ENCODE measurements around the gene EMID1. TPM values are rescaled to one million over a fixed set of nuclear protein-coding genes. Genes with fewer than 3 reads are reported as not detected.
A peak's percentile ranks its signal among the peaks of the same experiment; 100 is the strongest.

EMID1 gene
- polyA plus RNA-seq, 1 donor, result 152 TPM

DNA sequence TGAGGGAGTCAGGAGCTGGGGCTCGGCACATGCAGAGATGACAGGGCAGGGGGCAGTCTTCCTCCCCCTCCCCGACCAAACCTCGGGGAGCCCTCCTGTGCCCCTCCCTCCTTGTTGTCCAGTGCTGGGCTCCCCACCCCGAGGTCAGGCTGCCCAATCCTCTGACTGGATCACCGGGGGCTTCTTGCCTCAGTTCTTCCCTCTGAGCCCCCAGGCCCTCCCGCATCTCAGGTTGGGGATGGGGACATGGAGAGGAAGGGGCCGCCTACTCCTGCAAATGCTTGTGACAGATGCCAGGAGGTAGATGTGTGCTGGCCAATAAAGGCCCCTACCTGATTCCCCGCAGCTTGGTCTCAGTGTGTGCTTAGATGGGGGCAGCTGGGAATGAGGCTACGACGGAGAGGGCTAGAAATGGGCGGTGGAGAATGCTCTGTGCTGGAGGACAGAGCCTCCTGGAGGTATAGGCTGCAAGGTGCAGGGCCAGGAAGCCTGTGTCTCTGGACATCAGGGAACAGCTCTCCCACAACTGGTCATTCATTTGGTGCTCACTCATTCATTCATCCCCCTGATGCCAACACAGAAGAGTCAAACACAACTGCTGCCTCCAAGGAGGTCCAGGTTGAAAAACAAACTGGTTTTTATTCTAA, 53.7 kb downstream of the EMID1 start:
- H3K4me1 ChIP-seq (ENCODE audit: control insufficient read depth, insufficient read depth, low read length), result no peaks in the 10 kb centered on the region
- H3K27ac ChIP-seq (ENCODE audit: low read length), result no peak overlapping the region
- no peak for DNase-seq
- peaks cover 63% of the 10 kb centered on the region for H3K36me3 ChIP-seq (ENCODE audit: control insufficient read depth, insufficient read depth, low read length)
- H3K27me3 ChIP-seq (ENCODE audit: control insufficient read depth, insufficient read depth, low read length), result no peaks in the 10 kb centered on the region
- WGBS (ENCODE audit: insufficient coverage, low lambda C conversion rate), result no CpG with 5 or more reads among the region's 11 CpGs
- H3K4me3 ChIP-seq (ENCODE audit: low read length), result no peak overlapping the region
- no peaks in the 10 kb centered on the region for H3K9me3 ChIP-seq (ENCODE audit: control insufficient read depth, low read depth, low read length)

DNA sequence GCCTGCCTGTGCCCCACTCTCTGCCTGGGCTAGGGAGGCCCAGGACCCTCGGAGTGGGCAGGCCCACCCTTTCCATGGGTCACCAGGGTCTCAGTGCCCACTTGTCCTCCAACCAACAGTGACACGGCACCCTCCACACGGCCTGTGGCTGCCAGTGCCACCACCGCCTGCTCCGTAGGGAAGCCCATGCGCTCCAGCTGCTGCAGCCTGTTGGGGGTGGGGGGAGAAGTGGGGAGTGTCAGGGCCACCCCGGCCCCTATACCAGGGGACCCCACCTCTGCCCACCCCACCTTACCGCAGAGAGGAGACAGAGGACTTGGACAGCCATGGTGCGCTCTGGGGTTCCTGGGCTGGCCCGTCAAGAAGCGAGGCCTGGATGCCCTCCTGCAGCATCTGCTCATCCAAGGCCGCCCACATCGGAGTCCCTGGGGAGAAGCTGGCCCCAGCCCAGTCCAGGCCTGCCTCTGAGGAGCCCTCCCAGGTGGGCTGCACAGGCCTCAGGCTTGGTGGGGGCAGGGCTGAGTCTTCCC, 54.4 kb downstream of the EMID1 start:
- Histone ChIP-seq H3K36me3 (ENCODE audit: control insufficient read depth, insufficient read depth, low read length) (peaks cover 58% of the 10 kb centered on the region), H3K27me3 (ENCODE audit: control insufficient read depth, insufficient read depth, low read length) (no peaks in the 10 kb centered on the region), H3K9me3 (ENCODE audit: control insufficient read depth, low read depth, low read length) (no peaks in the 10 kb centered on the region), H3K27ac (ENCODE audit: low read length) (no peak overlapping the region), H3K4me1 (ENCODE audit: control insufficient read depth, insufficient read depth, low read length) (no peaks in the 10 kb centered on the region), H3K4me3 (ENCODE audit: low read length) (no peak overlapping the region)
- DNase-seq, result no peak
- WGBS (ENCODE audit: insufficient coverage, low lambda C conversion rate), result no CpG with 5 or more reads among the region's 13 CpGs

DNA sequence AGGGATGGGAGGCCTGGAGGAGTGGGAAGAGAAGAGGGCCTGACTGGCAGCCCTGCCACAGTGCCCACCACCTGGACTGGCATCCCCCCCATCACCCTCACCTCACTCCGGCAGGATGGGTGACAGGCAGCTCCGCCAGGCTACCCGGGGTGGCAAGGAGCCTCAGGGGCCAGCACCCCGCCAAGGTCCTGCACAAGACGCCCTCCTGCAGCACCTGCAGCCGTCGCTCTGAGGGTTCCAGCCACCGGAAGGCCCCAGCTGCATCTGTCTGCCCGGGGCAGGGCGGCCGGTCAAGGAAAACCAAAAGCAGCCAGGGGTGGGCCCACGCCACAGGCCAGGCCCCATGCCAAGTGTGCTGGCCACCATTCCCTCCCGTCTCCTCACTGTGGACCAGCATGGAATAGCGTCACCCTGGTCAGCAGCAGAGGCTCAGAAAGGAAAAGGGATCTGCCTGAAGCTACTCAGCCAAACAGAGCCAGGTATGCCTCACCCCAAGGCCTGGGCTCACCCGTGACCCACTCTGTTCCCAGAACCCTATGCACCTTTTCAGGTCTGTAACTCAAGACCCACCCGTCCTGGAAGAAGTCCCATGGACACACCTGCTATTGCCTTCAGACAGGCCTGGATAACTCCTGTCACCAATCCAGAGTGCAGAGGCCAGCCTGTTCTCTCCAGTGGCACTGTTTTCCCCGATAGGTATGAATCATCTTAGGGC, 55.1 kb downstream of the EMID1 start:
- H3K4me1 ChIP-seq (ENCODE audit: control insufficient read depth, insufficient read depth, low read length), result no peaks in the 10 kb centered on the region
- no peak for DNase-seq
- no peak overlapping the region for H3K4me3 ChIP-seq (ENCODE audit: low read length)
- H3K27ac ChIP-seq (ENCODE audit: low read length), result no peak overlapping the region
- WGBS (ENCODE audit: insufficient coverage, low lambda C conversion rate), result no CpG with 5 or more reads among the region's 17 CpGs
- H3K27me3 ChIP-seq (ENCODE audit: control insufficient read depth, insufficient read depth, low read length), result no peaks in the 10 kb centered on the region
- peaks cover 56% of the 10 kb centered on the region for H3K36me3 ChIP-seq (ENCODE audit: control insufficient read depth, insufficient read depth, low read length)
- H3K9me3 ChIP-seq (ENCODE audit: control insufficient read depth, low read depth, low read length), result no peaks in the 10 kb centered on the region

DNA sequence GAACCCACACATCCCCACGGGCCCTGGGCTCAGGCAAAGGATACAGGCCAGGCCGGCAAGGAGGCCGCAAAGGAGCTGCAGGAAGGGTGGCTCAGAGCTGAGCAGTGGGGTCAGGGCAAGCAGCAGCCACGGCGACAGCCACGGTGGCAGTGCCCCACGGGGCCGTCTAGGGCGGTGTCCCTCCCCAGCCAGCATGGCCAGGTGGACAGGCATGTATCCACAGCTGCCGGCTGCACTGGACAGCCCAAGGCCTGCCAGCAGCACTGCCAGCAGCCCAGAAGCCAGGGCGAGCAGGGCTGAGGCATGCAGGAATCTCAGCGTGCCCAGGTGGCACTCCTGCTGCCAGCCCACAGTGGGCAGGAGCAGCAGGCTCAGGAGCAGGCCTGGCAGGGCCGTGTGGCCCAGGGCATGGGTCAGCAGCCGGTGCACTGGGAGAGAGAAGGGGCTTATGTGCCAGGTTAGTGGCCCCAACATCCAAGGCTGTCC, 58.1 kb downstream of the EMID1 start:
- Histone ChIP-seq H3K36me3 (ENCODE audit: control insufficient read depth, insufficient read depth, low read length) (peaks cover 33% of the 10 kb centered on the region), H3K4me3 (ENCODE audit: low read length) (no peak overlapping the region), H3K4me1 (ENCODE audit: control insufficient read depth, insufficient read depth, low read length) (peaks cover 11% of the 10 kb centered on the region), H3K9me3 (ENCODE audit: control insufficient read depth, low read depth, low read length) (no peaks in the 10 kb centered on the region), H3K27ac (ENCODE audit: low read length) (no peak overlapping the region), H3K27me3 (ENCODE audit: control insufficient read depth, insufficient read depth, low read length) (no peaks in the 10 kb centered on the region)
- no CpG with 5 or more reads among the region's 14 CpGs for WGBS (ENCODE audit: insufficient coverage, low lambda C conversion rate)
- DNase-seq, result no peak

DNA sequence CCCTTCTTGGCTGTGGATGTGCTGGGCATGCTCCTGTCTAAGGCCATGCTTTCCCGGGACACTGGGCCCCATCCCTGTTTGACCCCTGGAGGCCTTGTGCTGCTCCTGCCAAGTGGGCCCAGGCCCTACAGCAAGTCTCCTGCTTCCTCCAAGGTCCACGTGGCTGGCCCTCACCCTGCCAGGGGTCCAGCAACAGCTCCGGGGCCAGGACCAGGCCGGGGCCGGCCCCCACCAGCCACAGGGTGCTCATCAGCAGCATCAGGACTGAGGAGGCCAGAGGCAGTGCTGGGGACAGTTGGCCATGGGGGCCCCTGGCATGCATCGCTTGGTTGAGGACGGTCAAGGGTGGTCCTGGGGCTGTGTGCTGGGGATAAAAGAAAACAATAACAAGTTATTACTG, 59.6 kb downstream of the EMID1 start:
- no peak for DNase-seq
- H3K4me1 ChIP-seq (ENCODE audit: control insufficient read depth, insufficient read depth, low read length), result peaks cover 11% of the 10 kb centered on the region
- WGBS (ENCODE audit: insufficient coverage, low lambda C conversion rate), result no CpG with 5 or more reads among the region's 7 CpGs
- no peak overlapping the region for H3K27ac ChIP-seq (ENCODE audit: low read length)
- no peaks in the 10 kb centered on the region for H3K9me3 ChIP-seq (ENCODE audit: control insufficient read depth, low read depth, low read length)
- no peak overlapping the region for H3K4me3 ChIP-seq (ENCODE audit: low read length)
- no peaks in the 10 kb centered on the region for H3K27me3 ChIP-seq (ENCODE audit: control insufficient read depth, insufficient read depth, low read length)
- H3K36me3 ChIP-seq (ENCODE audit: control insufficient read depth, insufficient read depth, low read length), result peaks cover 19% of the 10 kb centered on the region

DNA sequence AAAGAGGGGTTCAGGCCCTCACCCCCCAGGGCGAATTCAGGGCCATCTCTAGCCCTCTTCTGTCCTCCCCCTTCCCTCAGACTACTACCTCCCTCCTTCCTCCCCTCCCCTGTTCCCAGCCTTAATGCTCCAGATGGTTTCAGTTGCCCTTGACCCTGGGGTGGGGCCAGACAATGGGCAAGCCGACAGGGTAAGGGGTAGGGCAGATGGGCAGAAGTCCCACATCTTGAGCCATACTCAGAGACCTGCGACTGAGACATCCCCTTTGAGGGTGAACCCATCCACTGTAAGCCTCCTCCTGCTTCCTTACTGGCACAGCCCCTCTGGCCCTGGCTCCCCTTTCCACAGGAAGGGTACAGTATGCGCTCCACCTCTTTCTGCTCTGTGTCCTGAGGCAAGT, 60.2 kb downstream of the EMID1 start:
- DNase-seq, result no peak
- H3K27me3 ChIP-seq (ENCODE audit: control insufficient read depth, insufficient read depth, low read length), result no peaks in the 10 kb centered on the region
- WGBS (ENCODE audit: insufficient coverage, low lambda C conversion rate), result no CpG with 5 or more reads among the region's 4 CpGs
- H3K4me1 ChIP-seq (ENCODE audit: control insufficient read depth, insufficient read depth, low read length), result peaks cover 11% of the 10 kb centered on the region
- H3K36me3 ChIP-seq (ENCODE audit: control insufficient read depth, insufficient read depth, low read length), result peaks cover 15% of the 10 kb centered on the region
- no peak overlapping the region for H3K27ac ChIP-seq (ENCODE audit: low read length)
- H3K4me3 ChIP-seq (ENCODE audit: low read length), result no peak overlapping the region
- no peaks in the 10 kb centered on the region for H3K9me3 ChIP-seq (ENCODE audit: control insufficient read depth, low read depth, low read length)

DNA sequence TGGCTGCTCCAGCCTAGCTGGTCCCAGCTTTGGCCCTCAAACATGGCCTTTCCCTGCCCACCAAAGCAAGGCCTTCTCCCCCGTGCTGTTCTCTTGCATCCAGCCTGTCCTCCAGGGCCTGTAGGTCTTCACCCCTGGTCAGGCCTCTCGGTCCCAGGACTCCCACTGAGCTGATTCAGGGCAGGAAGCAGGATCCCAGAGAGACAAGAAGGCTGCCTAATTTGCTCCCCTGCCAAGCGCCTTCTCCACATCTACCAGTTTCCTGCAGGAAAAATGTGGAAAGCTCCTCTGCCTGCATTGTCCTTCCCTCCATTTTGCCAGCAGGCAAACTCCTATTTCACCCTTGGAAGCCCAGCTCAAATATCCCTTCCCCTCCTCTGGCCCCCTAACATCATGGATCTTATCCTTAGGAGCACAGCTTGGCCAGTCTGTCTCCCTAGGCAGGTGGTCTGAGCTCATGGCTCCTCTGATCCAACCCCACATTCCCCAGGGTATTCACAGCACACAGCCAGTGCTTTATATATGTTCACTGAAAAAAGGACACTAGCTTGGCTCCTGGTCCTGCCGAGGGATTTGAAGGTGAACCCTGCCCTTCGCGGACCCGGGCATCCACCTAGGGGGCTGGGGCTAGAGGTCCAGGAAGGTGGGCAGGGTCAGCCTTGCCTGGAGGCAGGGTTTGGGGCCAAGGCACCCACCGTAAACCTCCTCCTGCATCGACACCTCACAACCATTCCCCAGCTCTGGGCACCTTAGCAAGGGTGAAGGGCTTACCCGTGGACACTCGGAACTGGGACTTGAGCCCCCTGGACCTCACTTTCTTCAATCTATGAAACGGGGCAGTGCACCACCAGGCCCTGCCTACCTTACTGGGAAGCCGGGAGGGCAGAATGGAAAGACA, 61.1 kb downstream of the EMID1 start:
- H3K4me1 ChIP-seq (ENCODE audit: control insufficient read depth, insufficient read depth, low read length), result peaks cover 14% of the 10 kb centered on the region
- peak overlapping the region; percentile 80 for H3K27ac ChIP-seq (ENCODE audit: low read length)
- peak overlapping the region; percentile 60 for H3K4me3 ChIP-seq (ENCODE audit: low read length)
- H3K36me3 ChIP-seq (ENCODE audit: control insufficient read depth, insufficient read depth, low read length), result peaks cover 11% of the 10 kb centered on the region
- H3K9me3 ChIP-seq (ENCODE audit: control insufficient read depth, low read depth, low read length), result no peaks in the 10 kb centered on the region
- 83% methylated on average over 1 of the region's 13 CpGs for WGBS (ENCODE audit: insufficient coverage, low lambda C conversion rate)
- H3K27me3 ChIP-seq (ENCODE audit: control insufficient read depth, insufficient read depth, low read length), result no peaks in the 10 kb centered on the region
- no peak for DNase-seq

DNA sequence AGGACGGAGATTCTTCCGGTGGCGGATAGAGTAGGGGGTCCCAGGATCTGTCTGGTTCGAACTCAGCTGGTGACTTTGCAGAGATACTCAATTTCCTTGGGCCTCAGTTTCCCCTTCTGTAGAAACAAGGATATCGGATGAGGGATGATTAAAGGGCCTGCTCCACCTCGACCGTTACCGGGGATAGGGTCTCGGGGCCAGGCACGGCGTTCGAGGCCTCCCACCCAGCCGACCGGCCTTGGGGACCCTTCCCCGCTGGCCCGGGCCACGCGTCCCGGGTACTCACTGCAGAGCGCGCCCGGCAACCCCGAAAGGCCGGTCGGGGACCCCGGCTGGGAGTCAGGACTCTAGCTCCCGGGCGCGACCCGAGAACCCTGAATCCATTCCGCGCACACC, 61.8 kb downstream of the EMID1 start:
- Histone ChIP-seq H3K4me3 (ENCODE audit: low read length) (peak overlapping the region; percentile 60), H3K27ac (ENCODE audit: low read length) (peak overlapping the region; percentile 80), H3K36me3 (ENCODE audit: control insufficient read depth, insufficient read depth, low read length) (peaks cover 16% of the 10 kb centered on the region), H3K27me3 (ENCODE audit: control insufficient read depth, insufficient read depth, low read length) (no peaks in the 10 kb centered on the region), H3K9me3 (ENCODE audit: control insufficient read depth, low read depth, low read length) (no peaks in the 10 kb centered on the region), H3K4me1 (ENCODE audit: control insufficient read depth, insufficient read depth, low read length) (peaks cover 20% of the 10 kb centered on the region)
- WGBS (ENCODE audit: insufficient coverage, low lambda C conversion rate), result no CpG with 5 or more reads among the region's 32 CpGs
- no peak for DNase-seq

DNA sequence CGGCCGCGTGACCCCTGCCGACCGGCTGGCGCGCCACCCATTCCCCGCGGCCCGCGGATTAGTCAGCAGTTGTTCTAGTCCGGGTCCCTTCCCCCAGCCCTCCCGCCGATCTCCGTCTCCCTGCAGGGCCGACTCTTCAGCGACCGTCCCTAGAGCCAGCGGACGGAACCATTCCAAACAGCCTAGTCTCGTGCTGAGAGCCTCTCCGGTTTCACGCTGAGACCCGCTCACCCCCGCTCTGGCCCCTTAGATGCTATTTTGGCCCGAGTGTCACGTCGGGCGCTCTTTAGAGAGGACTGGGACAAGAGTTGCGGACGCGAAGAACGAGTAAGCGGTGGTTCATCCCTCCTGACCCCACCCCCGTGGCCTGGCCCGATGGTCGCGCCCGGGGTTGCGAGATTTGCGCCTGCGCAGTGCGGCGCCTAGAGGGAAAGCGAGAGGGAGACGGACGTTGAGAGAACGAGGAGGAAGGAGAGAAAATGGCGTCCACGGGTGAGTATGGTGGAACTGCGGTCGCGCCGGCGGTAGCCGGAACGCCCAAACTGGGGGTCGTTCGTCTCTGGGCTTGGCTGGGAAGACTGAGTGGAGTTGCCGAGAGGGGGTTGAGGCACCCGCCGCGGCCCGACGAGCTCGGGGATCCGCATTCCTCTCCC, 62.3 kb downstream of the EMID1 start, which contains the start of the genes EWSR1 and RHBDD3:
TSS of gene EWSR1 (plus strand) at position 411 of the 653 bp plus-strand sequence. CDS start at position 480, 69 bp downstream.
TSS of gene RHBDD3 (minus strand) at position 124 of the 653 bp plus-strand sequence. CDS start 2,355 bp downstream, outside the sequence.
- peaks cover 21% of the 10 kb centered on the region for H3K36me3 ChIP-seq (ENCODE audit: control insufficient read depth, insufficient read depth, low read length)
- peak; percentile 93 to 98 for DNase-seq
- H3K27ac ChIP-seq (ENCODE audit: low read length), result peak within 1 kb of the TSS; percentile 80
- H3K4me3 ChIP-seq (ENCODE audit: low read length), result peak within 1 kb of the TSS; percentile 60
- peaks cover 22% of the 10 kb centered on the region for H3K4me1 ChIP-seq (ENCODE audit: control insufficient read depth, insufficient read depth, low read length)
- WGBS (ENCODE audit: insufficient coverage, low lambda C conversion rate), result no CpG with 5 or more reads among the region's 67 CpGs
- H3K9me3 ChIP-seq (ENCODE audit: control insufficient read depth, low read depth, low read length), result no peaks in the 10 kb centered on the region
- H3K27me3 ChIP-seq (ENCODE audit: control insufficient read depth, insufficient read depth, low read length), result no peaks in the 10 kb centered on the region

Data from large intestine (tissue), 3 donors.